HepG2 (cell line): ENCODE measurements around the gene PSMD10. TPM values are rescaled to one million over a fixed set of nuclear protein-coding genes. Genes with fewer than 3 reads are reported as not detected.

Experiments used
- ATAC-seq: fragments of 200-7000 bp; cut with Tn5 transposase; 3 replicates; pipeline ENCODE4 v1.9.1; 2020; ENCODE audit warnings: mild to moderate bottlenecking, moderate library complexity
- BruUV-seq: library from RNA; stranded (reverse); fragments of 400-500 nt; replicated peaks from 2 replicates; lab custom pipeline; 2021; lab: Mats Ljungman, UMichigan
- CTCF ChIA-PET: fragments of 300-600 bp; formaldehyde crosslinking; extraction: SDS; loops from one replicate; lab custom pipeline; 2021; ENCODE audit warnings: low total read pairs, inconsistent platforms, low intra/inter-chr PET ratio; lab: Yijun Ruan, JAX
- POLR2A ChIA-PET: fragments of 350-600 bp; sonication (Branson Sonifier 250); formaldehyde crosslinking; loops from one replicate; lab custom pipeline; 2020; ENCODE audit warnings: antibody characterized with exemption, inconsistent platforms; lab: Yijun Ruan, JAX
- DNase-seq: peaks from one replicate; pipeline ENCODE4 v3.0.0-alpha.2; 2015; ENCODE audit warnings: low spot score
- FAIRE-seq: peaks from 3 replicates; lab custom pipeline; 2011; peaks lifted over from hg19 to GRCh38; lab: Jason Lieb, UNC
- H2AFZ ChIP-seq: one replicate; pipeline ENCODE4 v1.6.1; 2011; ENCODE audit warnings: low read length, inconsistent platforms
- H3K27ac ChIP-seq: fragments of 300-600 bp; 3 replicates; pipeline ENCODE4 v1.8.0; 2011; ENCODE audit warnings: mixed run types, mild to moderate bottlenecking, mixed read lengths, low read length, inconsistent platforms; ENCODE audit not compliant: insufficient read depth; ENCODE audit errors: extremely low read length
- H3K27me3 ChIP-seq, 2 experiments: fragments of 200-600 bp in 1 of 2; 2 replicates in 1 of 2; 3 replicates in 1 of 2; pipeline versions ENCODE4 v1.6.0 to v1.8.0; 2011; ENCODE audit warnings: low read length in 2 of 2, mild to moderate bottlenecking in 2 of 2, moderate library complexity in 2 of 2, inconsistent platforms in 1 of 2; ENCODE audit not compliant: insufficient read depth in 2 of 2, control insufficient read depth in 1 of 2
- H3K36me3 ChIP-seq, 2 experiments: fragments of 200-600 bp in 1 of 2; replicated peaks in 1 of 2; 2 replicates in 1 of 2; 3 replicates in 1 of 2; pipeline versions ENCODE4 v1.5.1 to v1.8.0; 2011; ENCODE audit warnings: low read length in 2 of 2, inconsistent platforms in 1 of 2; ENCODE audit not compliant: insufficient read depth in 2 of 2, control insufficient read depth in 1 of 2
- H3K4me1 ChIP-seq: 2 replicates; pipeline ENCODE4 v1.5.1; 2012; ENCODE audit warnings: low read length, inconsistent platforms; ENCODE audit not compliant: insufficient read depth
- H3K4me2 ChIP-seq: 2 replicates; pipeline ENCODE4 v1.6.0; 2011; ENCODE audit warnings: low read depth, low read length, inconsistent platforms
- H3K4me3 ChIP-seq, 3 experiments: fragments of 200-600 bp in 1 of 3; sonication (generic), shearing (Covaris generic) in 1 of 3; replicated peaks in 1 of 3; 2 replicates each; pipeline ENCODE4 v1.5.1; 2011 to 2016; ENCODE audit warnings: low read length in 3 of 3, inconsistent platforms in 2 of 3, low read depth in 2 of 3, mild to moderate bottlenecking in 2 of 3, control low read depth in 1 of 3, mixed read lengths in 1 of 3; ENCODE audit not compliant: insufficient read depth in 1 of 3
- H3K79me2 ChIP-seq: one replicate; pipeline ENCODE4 v1.6.1; 2011; ENCODE audit warnings: low read length, inconsistent platforms; ENCODE audit not compliant: insufficient read depth
- H3K9ac ChIP-seq: 2 replicates; pipeline ENCODE4 v1.6.0; 2011; ENCODE audit warnings: mild to moderate bottlenecking, low read depth, low read length, inconsistent platforms; ENCODE audit not compliant: insufficient read depth
- H3K9me3 ChIP-seq: 2 replicates; pipeline ENCODE4 v1.5.1; 2012; ENCODE audit warnings: mild to moderate bottlenecking, low read length
- H4K20me1 ChIP-seq: 2 replicates; pipeline ENCODE4 v1.6.0; 2011; ENCODE audit warnings: inconsistent platforms, mild to moderate bottlenecking, low read length, moderate library complexity; ENCODE audit not compliant: insufficient read depth
- CHD2 ChIP-seq: IDR thresholded peaks from 2 replicates; pipeline ENCODE4 v1.6.1; 2011; ENCODE audit warnings: low read depth, low read length, improper control_type of control experiment
- MBNL3 ChIP-seq: fragments of 250-450 bp; sonication (Bioruptor Pico); conservative IDR thresholded peaks from 2 replicates; pipeline ENCODE4 v1.8.0; 2022; ENCODE audit warnings: mild to moderate bottlenecking, inconsistent platforms
- POLR2G ChIP-seq: fragments of 200-400 bp; formaldehyde crosslinking; IDR thresholded peaks from 2 replicates; pipeline ENCODE4 v1.6.1; 2018; ENCODE audit warnings: mild to moderate bottlenecking, low read depth, low read length, moderate library complexity
- SOX6 ChIP-seq, 2 experiments: fragments of 450-650 bp in 1 of 2; sonication (generic) in 1 of 2; formaldehyde crosslinking in 1 of 2; IDR thresholded peaks; 2 replicates each; pipeline versions ENCODE4 v1.4.0 to v1.6.1; 2017 to 2020; ENCODE audit warnings: antibody characterized with exemption in 1 of 2, mild to moderate bottlenecking in 1 of 2, missing genetic modification reagents in 1 of 2
- SRSF9 ChIP-seq: fragments of 200-400 bp; formaldehyde crosslinking; IDR thresholded peaks from 2 replicates; pipeline ENCODE4 v1.6.1; 2018; ENCODE audit warnings: borderline replicate concordance, mild to moderate bottlenecking, low read depth, low read length; ENCODE audit not compliant: insufficient read depth, poor library complexity, severe bottlenecking
- TERF1 ChIP-seq: sonication (generic); formaldehyde crosslinking; IDR thresholded peaks from 2 replicates; pipeline ENCODE4 v1.8.0; 2022; ENCODE audit warnings: mild to moderate bottlenecking, missing genetic modification reagents, moderate library complexity
- ZFAT ChIP-seq: sonication (generic); formaldehyde crosslinking; conservative IDR thresholded peaks from 2 replicates; pipeline ENCODE4 v1.8.1; 2023; ENCODE audit warnings: missing genetic modification reagents, inconsistent platforms
- ZNF205 ChIP-seq: IDR thresholded peaks from 2 replicates; pipeline ENCODE4 v1.6.1; 2018; ENCODE audit warnings: missing biosample characterization, missing genetic modification reagents
- ZNF256 ChIP-seq: sonication (generic); formaldehyde crosslinking; conservative IDR thresholded peaks from 2 replicates; pipeline ENCODE4 v1.4.0; 2020; ENCODE audit warnings: missing genetic modification reagents
- WGBS: methylation state at CpG from one replicate; pipeline ENCODE4 v1.1.6; 2017; ENCODE audit warnings: low lambda C conversion rate; 5-methylcytosine and 5-hydroxymethylcytosine counted together
- in situ Hi-C: cut with HindIII; loops from 2 replicates; pipeline ENCODE4 v1.10.0; 2017; ENCODE audit warnings: low pct_unique_long_range_greater_than_20kb; ENCODE audit not compliant: extremely low pct_ligation_motif_present
- intact Hi-C: fragments of 100-400 bp; cut with micrococcal nuclease; formaldehyde crosslinking; loops from one replicate; pipeline ENCODE4 v1.10.0; 2022; ENCODE audit not compliant: unreplicated experiment
- polyA plus RNA-seq, 8 experiments: library from polyadenylated mRNA; depleted of rRNA in 3 of 8; stranded (reverse) in 7 of 8; unstranded in 1 of 8; fragments of >200 nt; fragmentation: Illumina TruSeq in 4 of 8; extraction: Trizol in 4 of 8; gene quantifications; 2 replicates each; pipeline versions ENCODE4 v1.2.1 to v1.2.3, GENCODE V29; 2011 to 2016; ENCODE audit warnings: low read depth in 4 of 8, missing spikeins in 1 of 8, mixed read lengths in 1 of 8; ENCODE audit not compliant: insufficient read depth in 1 of 8
- total RNA-seq, 5 experiments: library from RNA; depleted of rRNA; stranded (reverse); fragments of >200 nt; fragmentation: Illumina TruSeq; extraction: Trizol; gene quantifications; 2 replicates each; pipeline ENCODE4 v1.2.3, GENCODE V29; 2016; ENCODE audit warnings: low read depth in 1 of 5
- TF ChIP-seq, protein P1 (sequence below): sonication (generic); formaldehyde crosslinking; IDR thresholded peaks from 2 replicates; pipeline ENCODE4 v1.4.0; 2020; ENCODE audit warnings: missing genetic modification reagents, borderline replicate concordance
- TF ChIP-seq, protein P2 (sequence below): sonication (generic); formaldehyde crosslinking; conservative IDR thresholded peaks from 2 replicates; pipeline ENCODE4 v1.4.0; 2020; ENCODE audit warnings: missing genetic modification reagents

Gene PSMD10
- total and polyA plus RNA-seq, 2 of the 13 experiments (the other 11 are each of a cell fraction or from before 2014, with no cell fraction given) = 56.4 to 65.3 TPM

GRCh38 chrX:108090491-108091263 is 665 bp downstream of the PSMD10 start:
- 0% methylated on average over 13 of the region's 20 CpGs for WGBS
- no peaks in the 10 kb centered on the region for H3K9me3 ChIP-seq
- H3K4me2 ChIP-seq = peak overlapping the region; percentile 73
- peaks cover 17% of the 10 kb centered on the region for H3K79me2 ChIP-seq
- H3K9ac ChIP-seq = peak overlapping the region; percentile 84
- no peaks in the 10 kb centered on the region for H4K20me1 ChIP-seq
- POLR2A ChIA-PET = interaction anchor here (0.7 to 1.2 kb wide), 3 partner anchors 9 to 462 kb away, joined by 3 to 4 read pairs (median 3); partner anchors contain the start of gene PRPS1
- in situ Hi-C loops = no loop called here
- peak overlapping the region; percentile 27 for H2AFZ ChIP-seq
- peaks cover 7% of the 10 kb centered on the region; the same call in 1 of the 2 replicates for H3K4me1 ChIP-seq
- DNase-seq (peak; percentile 13), FAIRE-seq (no peak), ATAC-seq (peak; percentile 2; the same call in 2 of the 3 replicates)
- 0 out of 5 replicates have a peak, but pooled peaks cover 0 to 6% of the 10 kb centered on the region in 2 experiments for H3K36me3 ChIP-seq
- TF ChIP-seq CHD2 (peak; percentile 88), POLR2G (0 out of 2 replicates have a peak, but pooled peaks have one; percentile 48), ZFAT (CRISPR knock-in tag) (no peak)
- TF ChIP-seq, protein P1, sequence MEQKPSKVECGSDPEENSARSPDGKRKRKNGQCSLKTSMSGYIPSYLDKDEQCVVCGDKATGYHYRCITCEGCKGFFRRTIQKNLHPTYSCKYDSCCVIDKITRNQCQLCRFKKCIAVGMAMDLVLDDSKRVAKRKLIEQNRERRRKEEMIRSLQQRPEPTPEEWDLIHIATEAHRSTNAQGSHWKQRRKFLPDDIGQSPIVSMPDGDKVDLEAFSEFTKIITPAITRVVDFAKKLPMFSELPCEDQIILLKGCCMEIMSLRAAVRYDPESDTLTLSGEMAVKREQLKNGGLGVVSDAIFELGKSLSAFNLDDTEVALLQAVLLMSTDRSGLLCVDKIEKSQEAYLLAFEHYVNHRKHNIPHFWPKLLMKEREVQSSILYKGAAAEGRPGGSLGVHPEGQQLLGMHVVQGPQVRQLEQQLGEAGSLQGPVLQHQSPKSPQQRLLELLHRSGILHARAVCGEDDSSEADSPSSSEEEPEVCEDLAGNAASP = peak; percentile 65; the same call in 1 of the 2 replicates
- peak overlapping the region; percentile 95 for H3K27ac ChIP-seq
- CTCF ChIA-PET = no interaction called here
- no peaks in the 10 kb centered on the region; a peak in 1 of 5 replicates for H3K27me3 ChIP-seq
- intact Hi-C loops = no loop called here
- H3K4me3 ChIP-seq = peak overlapping the region; percentile 74 to 89 (median 80)
- TSS peak; percentile 83 for BruUV-seq

GRCh38 chrX:108088511-108088910 is 2.8 kb downstream of the PSMD10 start:
- Histone ChIP-seq H3K27ac (no peak overlapping the region), H3K4me2 (no peak overlapping the region), H3K9ac (no peak overlapping the region), H3K4me1 (peaks cover 7% of the 10 kb centered on the region; the same call in 1 of the 2 replicates), H3K9me3 (no peaks in the 10 kb centered on the region), H2AFZ (no peak overlapping the region), H3K4me3 (no peak overlapping the region), H3K36me3 (0 out of 5 replicates have a peak, but pooled peaks cover 0 to 12% of the 10 kb centered on the region in 2 experiments), H3K27me3 (no peaks in the 10 kb centered on the region; a peak in 1 of 5 replicates), H4K20me1 (no peaks in the 10 kb centered on the region), H3K79me2 (peaks cover 17% of the 10 kb centered on the region)
- DNase-seq (no peak), ATAC-seq (no peak), FAIRE-seq (no peak)
- WGBS = 94% methylated on average over 1 of the region's 1 CpG
- no TSS peak for BruUV-seq
- intact Hi-C loops = no loop called here
- POLR2A ChIA-PET = no interaction called here
- in situ Hi-C loops = no loop called here
- CTCF ChIA-PET = no interaction called here
- TF ChIP-seq SRSF9 = no peak
- no peak for TF ChIP-seq SOX6 (IDR thresholded peaks at IDR 0.05)
- TF ChIP-seq SOX6 (CRISPR knock-in tag; IDR thresholded peaks at IDR 0.05) = no peak
- TF ChIP-seq TERF1 = no peak
- TF ChIP-seq, protein P2, sequence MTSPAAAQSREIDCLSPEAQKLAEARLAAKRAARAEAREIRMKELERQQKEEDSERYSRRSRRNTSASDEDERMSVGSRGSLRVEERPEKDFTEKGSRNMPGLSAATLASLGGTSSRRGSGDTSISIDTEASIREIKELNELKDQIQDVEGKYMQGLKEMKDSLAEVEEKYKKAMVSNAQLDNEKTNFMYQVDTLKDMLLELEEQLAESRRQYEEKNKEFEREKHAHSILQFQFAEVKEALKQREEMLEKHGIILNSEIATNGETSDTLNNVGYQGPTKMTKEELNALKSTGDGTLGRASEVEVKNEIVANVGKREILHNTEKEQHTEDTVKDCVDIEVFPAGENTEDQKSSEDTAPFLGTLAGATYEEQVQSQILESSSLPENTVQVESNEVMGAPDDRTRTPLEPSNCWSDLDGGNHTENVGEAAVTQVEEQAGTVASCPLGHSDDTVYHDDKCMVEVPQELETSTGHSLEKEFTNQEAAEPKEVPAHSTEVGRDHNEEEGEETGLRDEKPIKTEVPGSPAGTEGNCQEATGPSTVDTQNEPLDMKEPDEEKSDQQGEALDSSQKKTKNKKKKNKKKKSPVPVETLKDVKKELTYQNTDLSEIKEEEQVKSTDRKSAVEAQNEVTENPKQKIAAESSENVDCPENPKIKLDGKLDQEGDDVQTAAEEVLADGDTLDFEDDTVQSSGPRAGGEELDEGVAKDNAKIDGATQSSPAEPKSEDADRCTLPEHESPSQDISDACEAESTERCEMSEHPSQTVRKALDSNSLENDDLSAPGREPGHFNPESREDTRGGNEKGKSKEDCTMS (CRISPR knock-in tag) = no peak
- no peak for TF ChIP-seq ZNF205 (CRISPR knock-in tag)
- TF ChIP-seq MBNL3 (CRISPR knock-in tag) = no peak
- TF ChIP-seq ZNF256 (CRISPR knock-in tag) = no peak
